K562 (cell line): ENCODE measurements around the gene ADRM1. TPM values are rescaled to one million over a fixed set of nuclear protein-coding genes. Genes with fewer than 3 reads are reported as not detected.

Experiments used
- ATAC-seq: fragments of 200-7000 bp; cut with Tn5 transposase; 3 replicates; pipeline ENCODE4 v1.9.1; 2020; ENCODE audit warnings: moderate library complexity
- BruUV-seq: library from RNA; stranded (reverse); fragments of 400-500 nt; replicated peaks from 2 replicates; lab custom pipeline; 2021; lab: Mats Ljungman, UMichigan
- CTCF ChIA-PET: fragments of 300-600 bp; formaldehyde crosslinking; extraction: SDS; loops from one replicate; lab custom pipeline; 2021; ENCODE audit warnings: low intra/inter-chr PET ratio; lab: Yijun Ruan, JAX
- POLR2A ChIA-PET: fragments of 300-600, 350-650 bp; sonication (Branson Sonifier 250); formaldehyde crosslinking; extraction: SDS; loops from one replicate; lab custom pipeline; 2021; ENCODE audit warnings: antibody characterized with exemption, inconsistent platforms; lab: Yijun Ruan, JAX
- DNase-seq, 4 experiments: peaks; one replicate each; pipeline versions ENCODE4 v3.0.0 to v3.0.0-alpha.2; 2011 to 2018; ENCODE audit warnings: low spot score in 3 of 4, mixed read lengths in 3 of 4; ENCODE audit errors: extremely low read depth in 1 of 4
- FAIRE-seq: peaks from 2 replicates; lab custom pipeline; 2011; peaks lifted over from hg19 to GRCh38; lab: Jason Lieb, UNC
- H2AFZ ChIP-seq: 2 replicates; pipeline ENCODE4 v1.6.0; 2011; ENCODE audit warnings: low read depth, low read length, control low read depth, inconsistent platforms
- H3K27ac ChIP-seq: fragments of 200-600 bp; 3 replicates; pipeline ENCODE4 v1.8.0; 2011; ENCODE audit warnings: low read depth, mild to moderate bottlenecking, control low read depth, inconsistent platforms, low read length, moderate library complexity, mixed read lengths; ENCODE audit errors: extremely low read depth
- H3K27me3 ChIP-seq, 2 experiments: fragments of 300-600 bp in 1 of 2; 2 replicates in 1 of 2; 3 replicates in 1 of 2; pipeline versions ENCODE4 v1.6.0 to v1.8.0; 2011; ENCODE audit warnings: inconsistent platforms in 2 of 2, low read length in 2 of 2, mild to moderate bottlenecking in 1 of 2, mixed read lengths in 1 of 2, moderate library complexity in 1 of 2; ENCODE audit not compliant: control insufficient read depth in 2 of 2, insufficient read depth in 2 of 2
- H3K36me3 ChIP-seq: fragments of 300-600 bp; 3 replicates; pipeline ENCODE4 v1.8.0; 2011; ENCODE audit warnings: mild to moderate bottlenecking, low read length, inconsistent platforms; ENCODE audit not compliant: control insufficient read depth, insufficient read depth
- H3K4me1 ChIP-seq, 2 experiments: fragments of 200-600 bp in 1 of 2; replicated peaks in 1 of 2; 2 replicates in 1 of 2; 3 replicates in 1 of 2; pipeline versions ENCODE4 v1.5.1 to v1.8.0; 2011; ENCODE audit warnings: inconsistent platforms in 2 of 2, low read length in 2 of 2, mild to moderate bottlenecking in 1 of 2, mixed read lengths in 1 of 2, moderate library complexity in 1 of 2; ENCODE audit not compliant: control insufficient read depth in 2 of 2, insufficient read depth in 2 of 2
- H3K4me2 ChIP-seq: 2 replicates; pipeline ENCODE4 v1.6.1; 2011; ENCODE audit warnings: low read length, control low read depth, inconsistent platforms, mixed read lengths; ENCODE audit not compliant: insufficient read depth
- H3K4me3 ChIP-seq: fragments of 200-600 bp; sonication (generic), shearing (Covaris generic); 2 replicates; pipeline ENCODE4 v1.5.1; 2016; ENCODE audit warnings: control low read depth, inconsistent platforms
- H3K79me2 ChIP-seq: fragments of 200-600 bp; 3 replicates; pipeline ENCODE4 v1.8.0; 2011; ENCODE audit warnings: low read length, inconsistent platforms; ENCODE audit not compliant: control insufficient read depth, insufficient read depth
- H3K9ac ChIP-seq, 2 experiments: 2 replicates each; pipeline versions ENCODE4 v1.6.0 to v1.6.1; 2011; ENCODE audit warnings: low read depth in 2 of 2, low read length in 2 of 2, control low read depth in 1 of 2, inconsistent platforms in 1 of 2, mild to moderate bottlenecking in 1 of 2, mixed read lengths in 1 of 2; ENCODE audit not compliant: insufficient read depth in 1 of 2
- H3K9me1 ChIP-seq: one replicate; pipeline ENCODE4 v1.6.0; 2011; ENCODE audit warnings: inconsistent platforms, mild to moderate bottlenecking, low read length, moderate library complexity; ENCODE audit not compliant: control insufficient read depth, insufficient read depth
- H3K9me3 ChIP-seq: replicated peaks from 2 replicates; pipeline ENCODE4 v1.5.1; 2011; ENCODE audit warnings: low read depth, low read length, inconsistent platforms; ENCODE audit not compliant: control insufficient read depth, insufficient read depth
- H4K20me1 ChIP-seq: replicated peaks from 2 replicates; pipeline ENCODE4 v1.6.1; 2011; ENCODE audit warnings: low read length, inconsistent platforms, mixed read lengths; ENCODE audit not compliant: control insufficient read depth, insufficient read depth
- HEY1 ChIP-seq: fragments of 250-450 bp; sonication (Bioruptor Pico); IDR thresholded peaks from 2 replicates; pipeline ENCODE4 v1.5.0; 2020; ENCODE audit warnings: mild to moderate bottlenecking, moderate library complexity, borderline replicate concordance
- POLR2G ChIP-seq: fragments of 200-400 bp; formaldehyde crosslinking; IDR thresholded peaks from 2 replicates; pipeline ENCODE4 v1.6.1; 2017; ENCODE audit warnings: low read depth, mild to moderate bottlenecking, antibody characterized with exemption, low read length, moderate library complexity
- RBFOX2 ChIP-seq: fragments of 200-400 bp; formaldehyde crosslinking; IDR thresholded peaks from 2 replicates; pipeline ENCODE4 v1.6.1; 2017; ENCODE audit warnings: low read depth, mild to moderate bottlenecking, low read length, moderate library complexity
- WGBS: fragments of 100-300 bp; shearing (Covaris generic); methylation state at CpG from one replicate; pipeline ENCODE4 v1.1.6; 2016; ENCODE audit warnings: low coverage, mixed read lengths; ENCODE audit not compliant: insufficient coverage; ENCODE audit errors: missing lambda C conversion rate; 5-methylcytosine and 5-hydroxymethylcytosine counted together
- in situ Hi-C: fragments of 300-500 bp; cut with MboI; formaldehyde crosslinking; loops from 4 replicates; pipeline ENCODE4 v1.15.0; 2018; ENCODE audit warnings: inconsistent platforms, mixed read lengths
- intact Hi-C: fragments of 100-400 bp; cut with micrococcal nuclease; formaldehyde crosslinking; loops from 2 replicates; pipeline ENCODE4 v1.14.2; 2022
- polyA plus RNA-seq, 8 experiments: library from polyadenylated mRNA; depleted of rRNA in 4 of 8; stranded (reverse) in 5 of 8; unstranded in 3 of 8; fragments of >200 nt; fragmentation: Nextera tagmentation in 2 of 8; fragmentation: Illumina TruSeq in 1 of 8; extraction: Ambion mirVana in 2 of 8; extraction: Trizol in 1 of 8; gene quantifications; 2 replicates each; pipeline versions ENCODE4 v1.2.1 to v1.2.3, GENCODE V29; 2011 to 2014; ENCODE audit warnings: inconsistent platforms in 1 of 8, missing spikeins in 1 of 8
- total RNA-seq, 7 experiments: library from RNA; depleted of rRNA in 6 of 7; stranded (reverse); fragments of >200 nt in 6 of 7; fragmentation: Illumina TruSeq in 2 of 7; extraction: Trizol in 2 of 7; gene quantifications; 2 replicates each; pipeline versions ENCODE4 v1.2.1 to v1.2.3, GENCODE V29; 2011 to 2021; ENCODE audit warnings: low replicate concordance in 1 of 7
- TF ChIP-seq, protein P1 (sequence below), 2 experiments: IDR thresholded peaks in 1 of 2; conservative IDR thresholded peaks in 1 of 2; 2 replicates each; pipeline ENCODE4 v1.6.1; 2016; ENCODE audit warnings: low read depth in 2 of 2, mild to moderate bottlenecking in 1 of 2, missing compliant biosample characterization in 1 of 2, missing genetic modification characterization in 1 of 2, moderate library complexity in 1 of 2

ADRM1 gene
- total and polyA plus RNA-seq, 9 of the 15 experiments (the other 6 are each of a cell fraction or from before 2014, with no cell fraction given) = 5.0 to 223 (median 67.4) TPM

DNA sequence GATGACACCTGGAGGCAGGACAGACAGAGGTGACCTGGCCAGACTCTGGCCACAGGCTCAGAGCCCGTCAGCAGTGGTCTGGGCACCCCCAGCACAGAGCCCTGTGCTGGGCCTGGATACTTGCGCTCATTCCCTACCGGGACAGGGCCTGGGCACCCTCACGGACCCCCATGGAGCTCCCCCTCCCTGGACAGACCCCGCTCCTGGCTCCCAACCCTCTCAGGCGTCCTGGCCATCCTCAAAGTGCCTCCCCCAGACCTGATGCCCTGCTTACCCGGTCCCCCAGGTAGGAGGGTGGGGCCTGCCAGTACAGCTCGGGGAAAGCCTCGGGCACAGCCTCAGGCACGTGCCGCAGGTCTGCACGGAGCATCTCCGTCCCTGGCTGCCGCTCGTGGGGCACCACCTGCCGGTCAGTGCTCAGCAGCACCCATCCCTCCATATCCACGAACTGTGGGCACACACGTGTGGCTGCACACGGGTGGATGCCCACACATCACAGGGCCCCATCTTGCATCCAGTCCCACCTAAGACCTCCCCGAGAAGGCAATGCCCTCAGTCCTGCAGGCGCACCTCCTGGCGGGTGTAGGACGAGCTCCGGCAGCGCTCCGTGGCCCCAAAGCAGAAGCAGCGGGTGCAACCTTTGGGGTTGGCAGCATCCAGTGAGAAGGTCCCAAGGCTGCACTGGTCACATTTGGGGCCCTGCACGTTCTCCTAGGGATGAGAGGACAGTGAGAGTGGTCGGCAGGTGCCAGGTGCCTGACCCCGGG lies 24.3 kb downstream of the ADRM1 start:
- TF ChIP-seq HEY1 = no peak
- 0 out of 2 replicates have a peak, but pooled peaks have one; percentile 6 for TF ChIP-seq RBFOX2
- TF ChIP-seq, protein P1, sequence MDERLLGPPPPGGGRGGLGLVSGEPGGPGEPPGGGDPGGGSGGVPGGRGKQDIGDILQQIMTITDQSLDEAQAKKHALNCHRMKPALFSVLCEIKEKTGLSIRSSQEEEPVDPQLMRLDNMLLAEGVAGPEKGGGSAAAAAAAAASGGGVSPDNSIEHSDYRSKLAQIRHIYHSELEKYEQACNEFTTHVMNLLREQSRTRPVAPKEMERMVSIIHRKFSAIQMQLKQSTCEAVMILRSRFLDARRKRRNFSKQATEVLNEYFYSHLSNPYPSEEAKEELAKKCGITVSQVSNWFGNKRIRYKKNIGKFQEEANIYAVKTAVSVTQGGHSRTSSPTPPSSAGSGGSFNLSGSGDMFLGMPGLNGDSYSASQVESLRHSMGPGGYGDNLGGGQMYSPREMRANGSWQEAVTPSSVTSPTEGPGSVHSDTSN (CRISPR knock-in tag; IDR thresholded peaks at IDR 0.05; ENCODE audit: low read depth) = no peak
- TF ChIP-seq, protein P1 (tag; conservative IDR thresholded peaks at IDR 0.05; ENCODE audit: low read depth) = no peak
- TF ChIP-seq POLR2G = peak; percentile 15; the same call in 1 of the 2 replicates
- WGBS = 88% methylated on average over 27 of the region's 30 CpGs
- Histone ChIP-seq H3K4me2 (no peak overlapping the region), H3K79me2 (no peaks in the 10 kb centered on the region), H4K20me1 (no peaks in the 10 kb centered on the region), H3K9me1 (no peaks in the 10 kb centered on the region), H3K4me3 (no peak overlapping the region), H3K27ac (no peak overlapping the region), H3K9ac (no peak overlapping the region), H2AFZ (no peak overlapping the region), H3K27me3 (no peaks in the 10 kb centered on the region), H3K9me3 (no peaks in the 10 kb centered on the region), H3K36me3 (peaks cover 95% of the 10 kb centered on the region; the same call in 2 of the 3 replicates), H3K4me1 (peaks cover 0 to 24% of the 10 kb centered on the region in 2 experiments; a peak in 2 of 5 replicates)
- CTCF ChIA-PET = no interaction called here
- no TSS peak for BruUV-seq
- intact Hi-C loops (no loop called here), in situ Hi-C loops (no loop called here)
- FAIRE-seq (no peak), DNase-seq (no peak), ATAC-seq (no peak)
- POLR2A ChIA-PET = no interaction called here
